Hepatocyte (in vitro differentiated cells): ENCODE measurements around the gene LRRC27. TPM values are rescaled to one million over a fixed set of nuclear protein-coding genes. Genes with fewer than 3 reads are reported as not detected.

Experiments used
- DNase-seq: peaks from one replicate; pipeline ENCODE4 v3.0.0-alpha.2; 2016; ENCODE audit warnings: low spot score
- H2AFZ ChIP-seq: fragments of 200-600 bp; sonication (generic); 2 replicates; pipeline ENCODE4 v1.6.0; 2016; ENCODE audit warnings: antibody characterized with exemption, mild to moderate bottlenecking
- H3K27ac ChIP-seq: fragments of 200-600 bp; sonication (generic); 2 replicates; pipeline ENCODE4 v1.5.1; 2016; ENCODE audit warnings: mild to moderate bottlenecking
- H3K27me3 ChIP-seq: fragments of 200-600 bp; sonication (generic); 2 replicates; pipeline ENCODE4 v1.6.1; 2016
- H3K36me3 ChIP-seq: fragments of 200-600 bp; sonication (generic); replicated peaks from 2 replicates; pipeline ENCODE4 v1.5.1; 2016; ENCODE audit warnings: low read depth; ENCODE audit not compliant: insufficient read depth
- H3K4me1 ChIP-seq: fragments of 200-600 bp; sonication (generic); 2 replicates; pipeline ENCODE4 v1.5.1; 2016; ENCODE audit warnings: mild to moderate bottlenecking, moderate library complexity; ENCODE audit not compliant: insufficient read depth
- H3K4me2 ChIP-seq: fragments of 200-600 bp; sonication (generic); 2 replicates; pipeline ENCODE4 v1.6.0; 2016
- H3K4me3 ChIP-seq: fragments of 200-600 bp; sonication (generic); 2 replicates; pipeline ENCODE4 v1.5.1; 2016; ENCODE audit warnings: mild to moderate bottlenecking
- H3K79me2 ChIP-seq: fragments of 200-600 bp; sonication (generic); 2 replicates; pipeline ENCODE4 v1.6.0; 2017; ENCODE audit warnings: mild to moderate bottlenecking
- H3K9me2 ChIP-seq: fragments of 200-600 bp; sonication (generic); replicated peaks from 2 replicates; pipeline ENCODE4 v1.6.0; 2017; ENCODE audit warnings: mild to moderate bottlenecking; ENCODE audit not compliant: insufficient read depth
- H3K9me3 ChIP-seq: fragments of 200-600 bp; sonication (generic); 2 replicates; pipeline ENCODE4 v1.5.1; 2016; ENCODE audit warnings: low read depth, mild to moderate bottlenecking
- H4K20me1 ChIP-seq: fragments of 200-600 bp; sonication (generic); 2 replicates; pipeline ENCODE4 v1.6.0; 2016; ENCODE audit warnings: mild to moderate bottlenecking; ENCODE audit not compliant: insufficient read depth, poor library complexity, severe bottlenecking
- CTCF ChIP-seq: fragments of 200-600 bp; sonication (generic); IDR thresholded peaks from 2 replicates; pipeline ENCODE4 v1.5.1; 2016; ENCODE audit warnings: antibody characterized with exemption, mild to moderate bottlenecking; ENCODE audit not compliant: poor library complexity
- EZH2 ChIP-seq: fragments of 200-600 bp; sonication (generic); IDR thresholded peaks from 2 replicates; pipeline ENCODE4 v1.6.1; 2016; ENCODE audit warnings: antibody characterized with exemption, mild to moderate bottlenecking, borderline replicate concordance
- EZH2phosphoT487 ChIP-seq: fragments of 200-600 bp; sonication (generic); IDR thresholded peaks from one replicate; pipeline ENCODE4 v1.6.1; 2018; ENCODE audit warnings: antibody characterized with exemption, mild to moderate bottlenecking, low read depth, moderate library complexity; ENCODE audit not compliant: unreplicated experiment, severe bottlenecking
- WGBS: methylation state at CpG from one replicate; pipeline ENCODE4 v1.1.6; 2016; ENCODE audit warnings: low lambda C conversion rate; ENCODE audit errors: missing lambda C conversion rate; 5-methylcytosine and 5-hydroxymethylcytosine counted together
- polyA plus RNA-seq: library from polyadenylated mRNA; unstranded; fragments of >200 nt; fragmentation: Nextera tagmentation; extraction: Ambion mirVana; gene quantifications from 2 replicates; pipeline ENCODE4 v1.2.1, GENCODE V29; 2016
- total RNA-seq: library from RNA; depleted of rRNA; stranded (reverse); fragments of >200 nt; gene quantifications from 2 replicates; pipeline ENCODE4 v1.2.3, GENCODE V29; 2014

The LRRC27 gene
- total and polyA plus RNA-seq, 2 experiments from 2014 or later = 7.5 to 8.3 TPM

DNA sequence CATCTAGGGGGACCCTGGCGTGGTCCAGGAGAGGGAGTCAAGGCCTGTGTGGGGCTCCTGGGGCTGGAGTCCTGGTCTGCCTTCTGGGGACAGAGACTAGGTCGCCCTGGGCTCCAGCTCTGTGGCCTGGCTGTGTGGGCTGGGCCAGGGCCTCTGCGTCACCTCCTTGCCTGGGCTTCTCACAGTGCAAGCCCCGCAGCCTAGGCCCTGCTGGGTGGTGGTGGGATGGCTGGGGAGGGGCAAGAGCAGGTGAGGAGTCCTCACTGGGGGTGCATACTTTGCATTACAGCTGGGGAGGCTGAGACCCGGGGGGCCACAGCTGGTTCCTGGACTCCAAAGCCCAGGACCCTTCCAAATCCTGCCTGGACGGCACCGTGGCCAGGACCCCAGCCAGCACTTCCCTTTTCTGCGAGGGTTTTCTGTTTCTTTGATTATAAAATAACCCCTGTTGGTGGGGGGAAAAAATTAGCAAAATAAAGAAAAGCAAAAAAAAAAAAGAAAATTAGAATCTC, 88.5 kb downstream of the LRRC27 start:
- DNase-seq = no peak
- peaks cover 39% of the 10 kb centered on the region for H3K79me2 ChIP-seq
- no peak overlapping the region for H3K4me3 ChIP-seq
- H3K27ac ChIP-seq = peak overlapping the region; percentile 99
- H3K36me3 ChIP-seq = no peaks in the 10 kb centered on the region
- WGBS = 86% methylated on average over 8 of the region's 8 CpGs
- H3K4me1 ChIP-seq = peaks cover 56% of the 10 kb centered on the region
- no peaks in the 10 kb centered on the region for H4K20me1 ChIP-seq
- no peaks in the 10 kb centered on the region for H3K9me2 ChIP-seq
- peak overlapping the region; percentile 71 for H3K4me2 ChIP-seq
- no peaks in the 10 kb centered on the region for H3K27me3 ChIP-seq
- no peaks in the 10 kb centered on the region for H3K9me3 ChIP-seq
- no peak overlapping the region for H2AFZ ChIP-seq
- TF ChIP-seq EZH2 (no peak), CTCF (no peak), EZH2phosphoT487 (no peak)

DNA sequence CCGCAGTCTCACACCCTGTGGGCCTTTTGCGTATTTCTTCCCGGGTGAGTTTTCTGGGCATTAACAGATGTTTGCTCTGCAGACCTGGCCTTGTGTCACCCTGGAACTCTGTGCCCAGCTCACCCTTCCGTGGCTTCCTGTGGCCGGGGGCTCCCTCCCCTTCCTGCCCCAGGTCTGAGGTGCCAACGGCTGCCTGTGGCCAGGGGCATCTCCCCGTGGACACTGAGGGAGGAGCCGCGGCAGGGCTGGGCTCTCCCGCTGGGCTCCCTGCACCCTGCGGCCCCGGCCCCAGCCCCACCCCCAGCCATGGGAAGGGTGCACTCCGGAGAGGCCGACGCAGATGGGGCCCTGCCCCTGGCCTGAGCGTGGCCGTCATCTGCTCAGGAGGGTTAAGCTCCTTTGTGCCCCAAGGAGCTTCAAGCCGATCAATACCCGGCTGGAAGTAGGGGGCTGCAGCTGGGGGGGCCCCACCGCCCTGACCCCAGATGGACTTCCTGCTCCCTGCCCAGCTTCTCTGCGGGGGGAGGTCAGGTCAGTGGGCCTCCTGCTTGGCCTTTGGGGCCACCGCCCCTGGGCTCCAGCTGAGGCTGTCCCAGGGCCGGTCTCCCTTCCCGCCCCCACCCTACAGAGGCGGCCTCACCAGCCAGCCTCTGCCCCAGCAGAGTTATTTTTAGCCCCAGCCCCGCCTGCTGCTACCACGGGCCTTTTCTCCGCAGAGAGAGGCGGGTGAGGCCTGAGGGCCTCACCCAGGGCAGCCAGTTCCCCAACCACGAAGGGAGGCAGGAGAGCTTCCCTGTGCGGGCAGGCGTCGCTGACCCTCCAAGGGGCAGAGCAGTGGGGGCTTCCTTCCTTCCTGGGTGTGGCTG, 89.2 kb downstream of the LRRC27 start:
- H3K27me3 ChIP-seq = no peaks in the 10 kb centered on the region
- H3K4me2 ChIP-seq = peak overlapping the region; percentile 71
- TF ChIP-seq EZH2phosphoT487 (no peak), CTCF (no peak), EZH2 (no peak)
- no peaks in the 10 kb centered on the region for H3K9me3 ChIP-seq
- H3K79me2 ChIP-seq = peaks cover 32% of the 10 kb centered on the region
- no peaks in the 10 kb centered on the region for H3K9me2 ChIP-seq
- H4K20me1 ChIP-seq = no peaks in the 10 kb centered on the region
- WGBS = 37% methylated on average over 17 of the region's 33 CpGs
- no peak overlapping the region for H2AFZ ChIP-seq
- no peak overlapping the region for H3K4me3 ChIP-seq
- peaks cover 56% of the 10 kb centered on the region for H3K4me1 ChIP-seq
- peak overlapping the region; percentile 99 for H3K27ac ChIP-seq
- DNase-seq = peak; percentile 89
- H3K36me3 ChIP-seq = no peaks in the 10 kb centered on the region

DNA sequence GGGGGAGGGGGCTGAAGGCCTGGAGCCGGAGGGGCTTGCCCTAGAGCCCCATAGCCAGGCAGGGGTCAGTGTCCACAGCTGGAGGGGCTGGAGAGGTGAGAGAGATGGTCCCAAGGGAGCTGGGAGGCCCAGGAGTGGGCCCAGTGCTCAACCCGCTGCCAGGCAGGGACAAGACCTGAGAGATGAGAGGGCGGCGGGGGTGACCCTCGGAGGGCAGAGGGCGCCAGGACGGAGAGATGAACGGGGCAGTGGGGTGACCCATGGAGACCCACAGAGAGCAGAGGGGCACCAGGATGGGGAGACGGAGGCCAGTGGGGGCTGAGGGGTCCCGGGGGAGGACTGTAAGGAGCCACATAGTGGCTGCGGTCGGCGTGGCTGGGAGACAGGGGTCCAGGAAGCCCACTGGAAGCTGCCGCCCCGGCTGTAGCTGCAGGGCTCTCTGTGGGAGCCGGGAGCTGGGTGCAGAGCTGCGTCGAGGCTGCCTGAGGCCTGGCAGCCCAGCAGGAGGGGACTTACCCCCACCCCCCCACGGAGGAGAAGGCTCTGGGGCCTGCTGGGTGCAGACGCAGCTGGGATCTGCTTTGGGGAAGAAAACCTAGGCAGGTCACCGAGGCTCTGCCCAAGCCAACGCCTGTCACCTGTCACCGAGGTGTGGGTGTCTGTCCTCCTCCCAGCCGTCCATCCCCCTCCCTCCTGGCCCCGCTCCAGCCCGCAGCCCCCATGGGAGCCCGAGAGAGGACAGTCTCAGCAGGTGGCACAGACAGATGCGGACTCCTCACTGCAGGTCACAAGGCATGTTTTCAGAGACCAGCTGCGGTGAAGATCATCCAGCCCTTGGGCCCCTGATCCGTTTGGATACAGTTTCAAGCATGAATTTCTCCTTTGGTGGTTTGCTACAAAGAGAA, 90.1 kb downstream of the LRRC27 start:
- Histone ChIP-seq H3K9me2 (no peaks in the 10 kb centered on the region), H4K20me1 (no peaks in the 10 kb centered on the region), H3K36me3 (no peaks in the 10 kb centered on the region), H2AFZ (no peak overlapping the region), H3K9me3 (no peaks in the 10 kb centered on the region), H3K27me3 (no peaks in the 10 kb centered on the region), H3K79me2 (peaks cover 23% of the 10 kb centered on the region), H3K4me1 (peaks cover 56% of the 10 kb centered on the region), H3K4me3 (no peak overlapping the region), H3K27ac (peak overlapping the region; percentile 99), H3K4me2 (peak overlapping the region; percentile 71)
- DNase-seq = no peak
- TF ChIP-seq CTCF = no peak
- no peak for TF ChIP-seq EZH2
- TF ChIP-seq EZH2phosphoT487 = no peak
- 83% methylated on average over 25 of the region's 30 CpGs for WGBS
